ENCODE measurements around the gene ATRX.

DNA sequence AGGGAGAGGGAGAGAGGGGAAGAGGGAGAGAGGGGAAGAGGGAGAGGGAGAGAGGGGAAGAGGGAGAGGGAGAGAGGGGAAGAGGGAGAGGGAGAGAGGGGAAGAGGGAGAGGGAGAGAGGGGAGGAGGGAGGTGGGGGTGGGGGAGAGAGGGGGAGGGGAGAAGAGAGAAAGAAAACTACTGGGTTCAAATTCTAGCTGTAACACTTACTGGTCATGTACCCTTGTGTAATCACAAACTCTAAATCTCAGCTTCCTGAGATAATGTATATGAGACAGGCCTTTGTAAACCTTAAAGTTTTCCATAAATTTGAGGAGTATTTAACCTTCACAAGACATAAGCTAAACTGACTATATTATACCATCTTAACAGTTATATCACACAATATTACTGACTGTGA is 229.7 kb downstream of the ATRX start:
- TF ChIP-seq CTCF (IDR thresholded peaks at IDR 0.05; ENCODE audit: low read length) (no peak), EZH2 (IDR thresholded peaks at IDR 0.05; ENCODE audit: borderline replicate concordance, low read length) (no peak)

Measured in OCI-LY1 (cell line).